Smooth muscle cell (in vitro differentiated cells): Measurements from ENCODE around the gene PATZ1. TPM values are rescaled to one million over a fixed set of nuclear protein-coding genes. Genes with fewer than 3 reads are reported as not detected.

Source experiments
- DNase-seq: peaks from one replicate; lab custom pipeline; 2025; ENCODE audit not compliant: unreplicated experiment; lab: John Stamatoyannopoulos, UW
- H2AFZ ChIP-seq: fragments of 200-600 bp; sonication (generic); 2 replicates; pipeline ENCODE4 v1.6.0; 2016; ENCODE audit warnings: antibody characterized with exemption, low read depth, mild to moderate bottlenecking
- H3F3A ChIP-seq: fragments of 200-600 bp; sonication (generic); 2 replicates; pipeline ENCODE4 v1.6.0; 2017; ENCODE audit warnings: antibody characterized with exemption, low read depth
- H3K27ac ChIP-seq: fragments of 200-600 bp; sonication (generic); 2 replicates; pipeline ENCODE4 v1.5.1; 2016; ENCODE audit warnings: low read depth, mild to moderate bottlenecking
- H3K27me3 ChIP-seq: fragments of 200-600 bp; sonication (generic); 2 replicates; pipeline ENCODE4 v1.6.1; 2016; ENCODE audit warnings: low read depth, mild to moderate bottlenecking
- H3K36me3 ChIP-seq: fragments of 200-600 bp; sonication (generic); 2 replicates; pipeline ENCODE4 v1.5.1; 2016; ENCODE audit warnings: low read depth
- H3K4me1 ChIP-seq: fragments of 200-600 bp; sonication (generic); 2 replicates; pipeline ENCODE4 v1.5.1; 2016; ENCODE audit warnings: low read depth
- H3K4me2 ChIP-seq: fragments of 200-600 bp; sonication (generic); 2 replicates; pipeline ENCODE4 v1.6.0; 2016; ENCODE audit warnings: mild to moderate bottlenecking
- H3K4me3 ChIP-seq: fragments of 200-600 bp; sonication (generic); 2 replicates; pipeline ENCODE4 v1.5.1; 2016; ENCODE audit warnings: mild to moderate bottlenecking
- H3K79me2 ChIP-seq: fragments of 200-600 bp; sonication (generic); 2 replicates; pipeline ENCODE4 v1.6.0; 2016; ENCODE audit warnings: low read depth, mild to moderate bottlenecking
- H3K9ac ChIP-seq: fragments of 200-600 bp; sonication (generic); 2 replicates; pipeline ENCODE4 v1.6.0; 2016; ENCODE audit warnings: low read depth
- H3K9me3 ChIP-seq: fragments of 200-600 bp; sonication (generic); replicated peaks from 2 replicates; pipeline ENCODE4 v1.5.1; 2016; ENCODE audit warnings: low read depth
- H4K20me1 ChIP-seq: fragments of 200-600 bp; sonication (generic); 2 replicates; pipeline ENCODE4 v1.6.0; 2016; ENCODE audit warnings: low read depth
- WGBS: methylation state at CpG from one replicate; pipeline ENCODE4 v1.1.7; 2016; ENCODE audit warnings: low lambda C conversion rate; 5-methylcytosine and 5-hydroxymethylcytosine counted together
- polyA plus RNA-seq: library from polyadenylated mRNA; unstranded; fragments of >200 nt; fragmentation: Nextera tagmentation; extraction: Ambion mirVana; gene quantifications from 2 replicates; pipeline ENCODE4 v1.2.1, GENCODE V29; 2016
- total RNA-seq: library from RNA; depleted of rRNA; stranded (reverse); fragments of >200 nt; gene quantifications from 2 replicates; pipeline ENCODE4 v1.2.3, GENCODE V29; 2014
- TF ChIP-seq, protein P1 (sequence below): fragments of 200-600 bp; sonication (generic); IDR thresholded peaks from 2 replicates; pipeline ENCODE4 v1.5.1; 2017; ENCODE audit warnings: borderline replicate concordance, mild to moderate bottlenecking, antibody characterized with exemption; ENCODE audit not compliant: insufficient read depth, poor library complexity, severe bottlenecking

Gene PATZ1
- total and polyA plus RNA-seq, 2 experiments from 2014 or later = 11.9 to 12.9 TPM

DNA sequence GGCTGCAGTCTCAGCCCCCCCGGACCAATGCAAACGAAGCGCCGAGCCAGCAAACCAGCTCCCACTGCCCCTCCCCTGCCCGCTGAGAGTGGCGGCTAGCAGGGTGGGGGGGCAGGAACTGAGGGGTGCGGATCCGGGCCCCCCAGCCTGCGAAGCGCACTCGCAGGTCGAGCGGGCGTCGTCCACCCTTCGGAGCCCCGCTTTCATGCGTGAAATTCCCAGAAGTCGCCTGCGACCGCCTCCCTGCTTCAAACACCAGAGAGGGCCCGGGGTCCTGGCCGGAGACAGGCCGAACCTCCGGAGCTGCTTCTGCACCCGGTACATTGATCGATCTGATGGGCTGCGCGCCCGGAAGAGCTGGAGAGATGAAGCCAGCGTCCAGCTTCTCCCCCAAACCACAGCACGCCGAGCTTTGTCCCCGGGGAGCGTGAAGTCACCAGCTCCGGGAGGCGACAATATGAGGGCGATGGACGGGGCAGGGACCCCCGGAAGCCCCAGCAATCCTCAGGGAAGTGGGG lies 646 bp upstream of the PATZ1 start:
- H3K9me3 ChIP-seq = no peaks in the 10 kb centered on the region
- H3F3A ChIP-seq = peaks cover 4% of the 10 kb centered on the region
- H4K20me1 ChIP-seq = peaks cover 39% of the 10 kb centered on the region
- H3K27me3 ChIP-seq = no peaks in the 10 kb centered on the region
- under 1% methylated on average over 34 of the region's 40 CpGs for WGBS
- H3K4me2 ChIP-seq = peak overlapping the region; percentile 93
- H3K4me3 ChIP-seq = peak overlapping the region; percentile 68
- H3K27ac ChIP-seq = peak overlapping the region; percentile 30
- peaks cover 43% of the 10 kb centered on the region for H3K4me1 ChIP-seq
- peak overlapping the region; percentile 72 for H2AFZ ChIP-seq
- H3K9ac ChIP-seq = peak overlapping the region; percentile 55
- no peak for DNase-seq
- no peaks in the 10 kb centered on the region for H3K36me3 ChIP-seq
- TF ChIP-seq, protein P1, sequence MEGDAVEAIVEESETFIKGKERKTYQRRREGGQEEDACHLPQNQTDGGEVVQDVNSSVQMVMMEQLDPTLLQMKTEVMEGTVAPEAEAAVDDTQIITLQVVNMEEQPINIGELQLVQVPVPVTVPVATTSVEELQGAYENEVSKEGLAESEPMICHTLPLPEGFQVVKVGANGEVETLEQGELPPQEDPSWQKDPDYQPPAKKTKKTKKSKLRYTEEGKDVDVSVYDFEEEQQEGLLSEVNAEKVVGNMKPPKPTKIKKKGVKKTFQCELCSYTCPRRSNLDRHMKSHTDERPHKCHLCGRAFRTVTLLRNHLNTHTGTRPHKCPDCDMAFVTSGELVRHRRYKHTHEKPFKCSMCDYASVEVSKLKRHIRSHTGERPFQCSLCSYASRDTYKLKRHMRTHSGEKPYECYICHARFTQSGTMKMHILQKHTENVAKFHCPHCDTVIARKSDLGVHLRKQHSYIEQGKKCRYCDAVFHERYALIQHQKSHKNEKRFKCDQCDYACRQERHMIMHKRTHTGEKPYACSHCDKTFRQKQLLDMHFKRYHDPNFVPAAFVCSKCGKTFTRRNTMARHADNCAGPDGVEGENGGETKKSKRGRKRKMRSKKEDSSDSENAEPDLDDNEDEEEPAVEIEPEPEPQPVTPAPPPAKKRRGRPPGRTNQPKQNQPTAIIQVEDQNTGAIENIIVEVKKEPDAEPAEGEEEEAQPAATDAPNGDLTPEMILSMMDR = no peak
- H3K79me2 ChIP-seq = peaks cover 13% of the 10 kb centered on the region

DNA sequence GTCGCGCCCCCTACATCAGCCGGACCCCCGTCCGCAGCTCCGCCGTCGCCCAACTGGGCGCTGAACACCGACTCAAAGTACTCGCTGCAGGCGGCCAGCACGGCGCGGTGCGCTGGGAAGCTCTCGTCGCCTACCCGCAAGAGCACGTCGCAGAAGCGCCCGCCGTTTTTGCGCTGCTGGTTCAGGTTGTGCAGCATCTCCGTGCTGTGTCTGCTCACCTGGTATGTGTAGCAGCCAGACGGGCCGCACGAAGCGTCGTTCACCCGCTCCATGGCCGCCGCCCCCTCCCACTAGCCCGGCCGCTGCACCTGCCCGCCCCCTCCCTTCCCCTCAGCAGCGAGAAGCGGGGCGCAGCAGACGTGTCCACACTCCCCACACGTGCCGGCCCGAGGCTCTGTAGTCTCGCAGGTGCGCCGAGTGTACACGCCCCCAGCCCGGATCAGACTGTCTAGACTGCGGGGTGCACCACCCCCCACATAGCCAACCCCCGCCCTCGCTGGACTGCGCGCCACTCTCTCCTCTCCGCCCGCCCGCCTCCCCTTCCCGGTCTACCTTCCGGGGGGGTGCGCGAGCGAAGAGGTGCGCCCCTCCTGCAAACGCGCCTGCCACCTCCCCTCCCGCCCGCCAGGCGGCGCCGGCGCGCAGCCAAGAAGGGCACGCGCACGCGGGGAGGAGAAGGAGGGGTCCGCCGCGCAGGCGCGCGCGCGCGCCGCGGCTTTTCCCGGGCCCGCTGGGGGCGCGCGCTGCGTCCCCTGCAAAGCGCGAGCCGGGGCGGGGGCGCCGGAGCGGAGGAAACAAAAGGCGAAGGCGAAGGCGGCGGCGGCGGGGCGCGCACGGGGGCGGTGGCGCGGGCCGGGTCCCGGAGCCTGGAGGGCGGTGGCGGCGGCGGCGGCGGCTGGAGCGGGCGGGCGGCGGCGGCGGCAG lies 553 bp downstream of the PATZ1 start:
- Histone ChIP-seq H3K36me3 (no peaks in the 10 kb centered on the region), H3K9me3 (no peaks in the 10 kb centered on the region), H3F3A (peaks cover 4% of the 10 kb centered on the region), H3K9ac (no peak overlapping the region), H3K4me2 (peak overlapping the region; percentile 99), H3K27ac (no peak overlapping the region), H3K79me2 (peaks cover 14% of the 10 kb centered on the region), H3K27me3 (no peaks in the 10 kb centered on the region), H4K20me1 (peaks cover 51% of the 10 kb centered on the region), H2AFZ (no peak overlapping the region), H3K4me1 (peaks cover 44% of the 10 kb centered on the region), H3K4me3 (peak overlapping the region; percentile 68)
- 4% methylated on average over 36 of the region's 126 CpGs for WGBS
- DNase-seq = peak; percentile 56
- TF ChIP-seq, protein P1 = peak; percentile 85

DNA sequence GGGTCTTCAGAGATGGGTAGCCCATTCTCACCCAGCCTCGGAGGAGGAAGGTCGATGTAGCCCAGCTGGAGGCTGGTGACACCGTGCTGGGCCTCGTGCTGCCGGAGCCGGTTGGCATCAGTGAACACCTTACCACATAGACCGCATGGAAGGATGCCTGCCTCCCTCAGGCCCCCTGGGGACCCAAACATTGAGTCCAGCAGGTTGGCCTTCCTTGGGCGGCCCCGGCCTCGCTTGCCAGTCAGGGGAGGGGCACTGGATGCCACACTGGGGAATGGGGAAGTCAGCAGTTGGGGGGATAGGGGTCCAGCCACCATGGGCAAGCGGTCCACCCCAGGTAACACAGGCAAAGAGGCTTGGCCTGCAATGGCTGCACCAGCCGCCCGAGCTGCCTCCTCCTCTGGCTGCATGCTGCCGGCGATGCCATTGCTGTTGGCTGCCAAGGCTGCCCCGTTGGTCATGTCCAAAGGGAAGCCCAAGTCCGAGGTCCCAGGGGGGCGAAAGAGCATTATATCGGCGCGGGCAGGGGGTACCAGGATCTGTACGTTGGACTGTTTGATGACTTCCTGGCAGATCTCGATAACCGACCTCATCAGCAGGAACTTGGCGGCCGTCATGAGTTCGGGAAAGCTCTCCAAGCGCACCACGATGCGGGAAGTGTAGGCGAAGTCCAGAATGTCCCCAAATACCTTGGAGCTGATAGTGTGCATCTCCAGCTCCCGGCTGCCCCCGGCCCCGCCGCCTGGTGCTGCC lies 1.4 kb downstream of the PATZ1 start:
- H3K9ac ChIP-seq = no peak overlapping the region
- H3K36me3 ChIP-seq = no peaks in the 10 kb centered on the region
- peak overlapping the region; percentile 99 for H3K4me2 ChIP-seq
- H3K4me1 ChIP-seq = peaks cover 44% of the 10 kb centered on the region
- no peaks in the 10 kb centered on the region for H3K27me3 ChIP-seq
- peaks cover 19% of the 10 kb centered on the region for H3K79me2 ChIP-seq
- DNase-seq = no peak
- no peak overlapping the region for H2AFZ ChIP-seq
- 46% methylated on average over 35 of the region's 35 CpGs for WGBS
- H3F3A ChIP-seq = peaks cover 4% of the 10 kb centered on the region
- peaks cover 59% of the 10 kb centered on the region for H4K20me1 ChIP-seq
- TF ChIP-seq, protein P1 = no peak
- no peaks in the 10 kb centered on the region for H3K9me3 ChIP-seq
- H3K27ac ChIP-seq = no peak overlapping the region
- H3K4me3 ChIP-seq = peak overlapping the region; percentile 68
